HG03196 (cell line): ENCODE measurements around the gene MYOZ2.

ENCODE experiments used
- ATAC-seq: cut with Tn5 transposase; IDR thresholded peaks from one replicate; pipeline ENCODE4 v1.9.1; 2021; ENCODE audit not compliant: unreplicated experiment

MYOZ2 gene

DNA sequence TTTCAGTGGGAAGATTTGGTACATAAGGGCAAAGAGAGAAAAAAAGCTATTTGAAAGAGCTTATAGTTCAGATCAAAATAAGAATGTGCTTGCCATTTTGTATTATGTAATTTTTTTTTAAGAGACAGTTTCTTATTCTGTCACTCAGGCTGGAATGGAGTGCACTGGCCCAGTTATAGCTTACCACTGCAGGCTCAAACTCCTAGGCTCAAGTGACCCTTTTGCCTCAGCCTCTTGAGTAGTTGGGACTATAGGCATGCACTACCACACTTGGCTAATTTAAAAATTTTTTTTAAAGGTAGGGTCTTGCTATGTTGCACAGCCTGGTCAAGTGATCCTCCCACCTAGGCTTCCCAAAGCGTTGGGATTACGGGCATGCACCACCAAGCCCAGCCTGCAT, 54.7 kb downstream of the MYOZ2 start:
- ATAC-seq: no peak

- ATAC-seq: no peak
Observed at GRCh38 chr4:119191505-119191904, 55.9 kb downstream of the MYOZ2 start.

GRCh38 chr4:119197772-119198212, 62.2 kb downstream of the MYOZ2 start:
- ATAC-seq: no peak

DNA sequence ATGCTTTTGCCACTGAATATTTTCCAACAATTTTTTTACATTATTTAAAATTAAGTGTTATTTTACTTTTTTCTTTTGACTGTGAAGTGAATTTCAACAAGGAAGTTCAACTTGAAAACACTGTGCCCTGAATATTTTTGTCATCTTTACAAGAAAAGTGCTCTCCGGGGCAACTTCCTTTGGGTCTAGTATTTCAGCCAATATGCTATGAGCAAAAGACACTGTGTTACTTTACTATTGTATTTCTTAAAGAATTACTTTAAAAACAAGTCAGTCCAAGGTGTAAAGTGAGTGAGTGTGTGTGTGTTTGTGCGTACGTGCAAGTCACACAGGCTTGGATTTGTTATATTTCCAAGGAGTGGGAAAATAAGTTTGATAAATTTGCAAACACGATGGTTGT, 69.3 kb downstream of the MYOZ2 start:
- no peak for ATAC-seq

DNA sequence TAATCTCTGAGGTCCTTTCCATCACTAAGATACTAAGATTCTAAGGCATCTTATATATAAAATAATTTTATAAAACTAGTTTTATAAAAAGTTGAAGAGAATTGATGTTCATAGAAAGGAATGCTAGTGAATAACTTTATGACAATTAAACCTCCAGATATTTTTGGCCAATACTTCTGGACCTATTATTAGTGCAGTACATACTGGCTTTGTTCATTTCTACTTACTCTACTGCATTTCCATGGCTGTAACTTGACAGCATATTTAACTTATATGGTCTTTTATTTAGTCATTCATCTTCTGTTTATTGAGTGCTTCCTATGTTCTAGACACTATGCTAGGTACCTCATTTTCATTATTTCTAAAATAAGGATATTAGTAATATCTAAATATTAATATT, 70.1 kb downstream of the MYOZ2 start:
- no peak for ATAC-seq

- no peak for ATAC-seq
Observed at GRCh38 chr4:119206178-119206577, 70.5 kb downstream of the MYOZ2 start.

GRCh38 chr4:119207051-119207450, 71.4 kb downstream of the MYOZ2 start:
- no peak for ATAC-seq

DNA sequence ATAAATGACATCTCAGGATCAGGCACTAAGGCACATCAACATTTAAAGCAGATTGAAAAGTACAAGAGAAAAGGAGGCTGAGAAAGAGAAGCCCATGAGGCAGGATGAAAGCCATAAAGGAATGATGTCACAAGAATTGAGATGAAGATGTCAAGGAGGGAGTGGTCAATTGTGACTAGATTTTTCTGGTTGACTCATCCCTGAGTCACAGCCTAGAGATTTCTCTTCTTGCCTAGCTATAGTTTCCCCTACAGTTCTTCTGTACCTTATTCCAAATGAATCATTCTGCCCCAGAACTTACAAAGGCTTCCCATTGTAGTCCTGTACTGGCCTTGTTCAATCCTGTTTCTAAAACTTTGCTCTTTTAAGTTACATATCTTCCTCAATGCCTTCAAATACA, 73.4 kb downstream of the MYOZ2 start:
- ATAC-seq: no peak

DNA sequence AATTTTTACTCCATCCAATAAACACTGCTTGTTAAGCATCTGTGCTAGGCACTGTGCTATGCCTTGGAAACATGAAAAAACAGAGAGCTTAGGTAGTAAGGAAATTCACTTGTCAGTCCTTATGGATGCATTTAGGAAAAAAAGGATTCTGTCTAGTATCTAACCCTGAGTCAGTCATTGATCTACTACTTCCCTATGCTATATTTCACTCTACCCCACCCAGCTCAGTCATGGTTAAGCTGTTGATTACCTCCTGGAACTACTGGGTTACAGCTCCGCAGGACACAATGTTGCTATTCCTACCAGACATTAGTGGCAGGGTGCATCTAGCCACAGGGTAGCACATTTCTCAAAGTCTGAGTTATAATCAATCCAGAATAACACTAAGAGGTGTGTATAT, 74.0 kb downstream of the MYOZ2 start:
- ATAC-seq: no peak

DNA sequence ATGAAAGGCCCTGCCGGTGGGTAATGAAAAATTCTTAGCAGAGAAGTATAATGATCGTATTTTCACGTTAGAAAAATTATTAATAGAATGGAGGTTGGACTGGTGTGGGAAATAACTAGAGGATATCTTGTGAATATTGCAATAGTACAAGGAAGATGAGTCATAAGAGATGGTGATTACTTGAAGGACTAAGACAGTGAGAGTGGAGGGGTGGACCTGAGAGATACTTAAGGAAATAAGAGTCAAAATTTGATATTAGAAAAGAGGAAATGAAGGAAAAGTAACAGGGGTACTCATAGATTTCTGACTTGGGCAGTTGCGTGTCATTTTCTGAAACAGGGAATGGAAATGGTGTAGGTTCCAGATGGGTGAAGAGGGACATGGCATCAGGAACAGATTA, 75.1 kb downstream of the MYOZ2 start:
- ATAC-seq: no peak

- peak; percentile 6 for ATAC-seq
Observed at GRCh38 chr4:119211867-119212233, 76.2 kb downstream of the MYOZ2 start.

GRCh38 chr4:119212234-119212963, 76.8 kb downstream of the MYOZ2 start, which contains the start of gene USP53:
USP53 (plus strand) TSS chr4:119212713; CDS start chr4:119239760, 27,047 bp downstream.
- ATAC-seq: peak; percentile 87

DNA sequence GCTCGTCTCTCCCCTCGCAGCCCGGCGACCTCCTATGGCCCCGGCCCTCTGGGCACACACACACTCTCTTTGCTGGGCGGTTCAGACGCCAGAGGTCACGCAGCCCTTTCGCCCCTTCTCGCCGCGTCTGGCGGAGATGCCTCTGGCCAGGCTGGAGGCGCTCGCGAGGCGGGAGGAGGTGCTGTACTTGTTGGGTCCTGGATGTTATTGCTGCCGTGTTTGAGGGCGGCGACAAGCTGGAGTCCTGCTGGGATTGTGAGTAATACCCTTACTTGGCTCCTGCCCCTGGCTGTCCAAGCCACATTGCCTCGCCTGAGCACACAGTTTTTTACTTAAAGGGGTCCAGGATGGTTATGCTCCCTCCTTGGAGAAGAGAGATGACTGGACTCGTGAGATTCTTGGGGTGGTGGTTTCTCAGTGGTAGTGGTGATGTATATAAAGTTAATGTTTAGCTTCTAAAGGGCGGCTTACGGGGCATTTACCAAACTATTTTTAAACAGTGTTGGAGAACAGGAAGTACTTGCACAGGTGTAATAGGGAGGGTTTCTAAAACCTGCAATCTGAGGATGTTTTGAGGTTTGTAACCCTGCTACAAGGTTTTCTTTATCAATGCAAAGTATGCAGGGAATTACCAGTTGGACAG, 77.5 kb downstream of the MYOZ2 start:
- ATAC-seq: peak; percentile 55

DNA sequence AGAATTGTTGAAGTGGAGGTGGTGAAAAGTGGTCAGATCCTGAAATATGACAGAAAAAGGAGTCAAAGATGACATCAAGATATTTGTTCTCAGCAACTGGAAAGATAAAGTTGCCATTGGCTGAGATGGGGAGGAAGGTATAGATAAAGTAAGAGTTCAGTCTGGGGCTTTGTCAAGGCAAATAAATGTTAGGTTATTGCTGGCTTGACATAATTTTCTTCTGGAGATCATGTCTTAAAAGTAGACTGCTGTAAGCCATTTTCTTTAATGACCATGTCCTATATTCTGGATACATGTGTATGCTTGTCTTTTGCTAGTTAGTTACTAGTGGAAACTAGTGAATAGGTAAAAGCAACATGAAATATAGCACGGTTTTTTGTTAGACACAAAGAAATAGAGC, 82.5 kb downstream of the MYOZ2 start:
- ATAC-seq: no peak

DNA sequence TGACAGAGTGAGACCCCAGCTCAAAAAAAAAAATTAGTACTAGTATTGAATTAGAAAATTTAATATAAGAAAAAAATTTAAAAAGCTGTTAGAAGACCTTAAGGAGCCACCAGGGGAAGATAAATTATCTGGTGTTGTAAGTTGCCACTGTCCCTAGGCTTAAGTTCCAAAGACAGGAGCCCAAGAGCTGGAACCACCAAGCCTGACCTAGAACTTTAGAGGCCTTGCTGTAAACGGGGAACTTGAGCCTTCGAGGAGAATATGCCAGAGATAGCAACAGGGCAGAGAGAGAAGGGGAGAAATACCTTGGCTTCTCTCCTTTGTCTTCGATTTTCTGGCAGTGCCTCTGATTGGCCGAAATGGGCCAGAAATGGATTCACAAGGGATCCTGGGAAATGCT, 85.8 kb downstream of the MYOZ2 start:
- no peak for ATAC-seq

DNA sequence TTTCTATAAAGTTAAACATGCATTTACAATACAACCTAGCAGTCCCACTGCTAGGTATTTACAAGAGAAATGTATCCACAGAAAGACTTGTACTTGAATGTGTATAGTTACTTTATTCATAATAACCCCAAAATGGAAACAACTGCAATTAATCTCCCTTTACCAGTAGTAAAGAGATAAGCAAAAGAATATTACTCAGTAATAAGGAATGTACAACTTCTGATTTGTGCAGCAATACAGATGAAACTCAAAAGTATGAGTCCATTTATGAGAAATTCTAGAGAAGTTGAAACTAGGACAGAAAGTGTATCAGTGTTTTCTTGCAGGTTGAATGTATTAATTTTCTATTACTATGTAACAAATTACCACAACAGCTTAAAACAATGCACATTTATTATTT, 92.1 kb downstream of the MYOZ2 start:
- no peak for ATAC-seq

DNA sequence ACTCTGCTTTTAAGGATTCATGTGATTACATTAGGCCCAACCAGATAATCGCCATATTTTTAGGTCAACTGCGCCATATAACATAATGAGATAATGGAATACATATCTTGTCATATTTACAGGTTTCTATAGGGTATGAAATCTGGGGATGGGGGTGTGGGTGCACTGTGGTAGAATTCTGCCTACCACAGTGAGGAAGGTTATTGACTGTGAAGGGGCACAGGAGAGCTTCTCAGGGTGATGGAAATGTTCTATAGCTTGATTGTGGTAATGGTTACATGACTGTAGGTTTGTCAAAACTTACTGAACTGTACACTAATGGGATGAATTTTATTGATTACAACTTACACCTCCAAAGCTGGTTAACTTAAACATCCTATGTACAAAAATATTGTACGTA, 92.8 kb downstream of the MYOZ2 start:
- ATAC-seq: no peak

DNA sequence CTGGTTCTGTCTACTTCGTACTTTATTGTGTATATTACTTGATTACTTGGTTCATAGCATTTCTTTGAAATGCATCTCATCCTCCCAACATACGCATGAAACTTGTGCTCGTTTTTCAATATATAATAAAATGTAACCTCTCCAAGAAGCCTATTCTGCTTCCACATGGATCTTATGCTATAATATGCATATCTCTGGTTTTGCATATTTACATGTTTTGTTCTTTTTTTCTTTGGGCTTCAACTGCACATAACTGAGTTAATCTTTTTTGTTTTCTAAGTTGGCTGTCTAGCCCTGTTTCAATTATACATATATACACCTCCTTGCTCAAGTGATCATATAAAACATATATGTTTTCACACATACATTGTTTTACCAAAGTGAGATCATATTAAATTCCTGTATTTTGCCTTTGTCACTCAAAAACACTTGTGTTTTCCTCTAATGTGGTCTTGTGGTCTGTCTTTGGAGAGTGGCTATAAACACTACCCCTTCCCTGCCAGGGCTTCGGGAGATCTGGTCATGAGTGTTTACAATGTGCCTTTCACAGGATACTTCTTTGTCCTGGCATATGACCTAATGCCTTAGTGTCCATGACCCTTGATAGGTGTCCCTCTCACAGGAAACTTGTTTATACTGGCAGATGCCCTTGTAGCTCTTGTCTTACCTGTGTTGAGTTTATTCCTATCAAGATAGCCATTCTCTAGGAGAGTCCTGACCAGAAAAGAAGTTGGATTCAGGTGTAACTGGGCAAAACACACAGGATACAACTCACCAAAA, 94.5 kb downstream of the MYOZ2 start:
- ATAC-seq: no peak

- no peak for ATAC-seq
Observed at GRCh38 chr4:119231491-119231890, 95.9 kb downstream of the MYOZ2 start.

- no peak for ATAC-seq
Observed at GRCh38 chr4:119232286-119232685, 96.7 kb downstream of the MYOZ2 start.

- ATAC-seq: no peak
Observed at GRCh38 chr4:119233191-119233590, 97.6 kb downstream of the MYOZ2 start.

GRCh38 chr4:119233750-119234149, 98.1 kb downstream of the MYOZ2 start:
- ATAC-seq: no peak
